Lower lobe of right lung (tissue), 2 donors: ENCODE data around the gene ZBP1. TPM values are rescaled to one million over a fixed set of nuclear protein-coding genes. Genes with fewer than 3 reads are reported as not detected.

Experiments used
- ATAC-seq, 2 donors: fragments of 200-7000 bp; cut with Tn5 transposase; one replicate each; pipeline ENCODE4 v1.9.1; 2020 to 2022; ENCODE audit warnings: mild to moderate bottlenecking in 2 of 2, moderate library complexity in 2 of 2
- DNase-seq: peaks from one replicate; pipeline ENCODE4 v3.0.0-alpha.2; 2020
- H3K27ac ChIP-seq: fragments of 200-600 bp; one replicate; pipeline ENCODE4 v1.8.0; 2022
- H3K27me3 ChIP-seq: fragments of 200-600 bp; one replicate; pipeline ENCODE4 v1.8.0; 2022; ENCODE audit warnings: low read depth
- H3K36me3 ChIP-seq: fragments of 200-600 bp; one replicate; pipeline ENCODE4 v1.8.0; 2022; ENCODE audit warnings: mild to moderate bottlenecking
- H3K4me1 ChIP-seq: fragments of 200-600 bp; one replicate; pipeline ENCODE4 v1.8.0; 2022
- H3K4me3 ChIP-seq: fragments of 200-600 bp; one replicate; pipeline ENCODE4 v1.8.0; 2022; ENCODE audit warnings: mild to moderate bottlenecking
- H3K9me3 ChIP-seq: fragments of 200-600 bp; one replicate; pipeline ENCODE4 v1.8.0; 2022
- CTCF ChIP-seq: fragments of 200-600 bp; IDR thresholded peaks from one replicate; pipeline ENCODE4 v1.8.0; 2022; ENCODE audit warnings: antibody characterized with exemption, mild to moderate bottlenecking
- intact Hi-C: fragments of 100-400 bp; cut with DNase I; formaldehyde crosslinking; loops from one replicate; pipeline ENCODE4 v1.11.0; 2022
- total RNA-seq: library from RNA; stranded (reverse); fragmentation: NEBNext Ultra II Directional; extraction: Animal tissue kit (Norgen Biotek cat#: 25700); gene quantifications from one replicate; pipeline ENCODE4 v1.2.1, GENCODE V29; 2021
- donor health status: DM: no; HTN: yes; CAD: no; lungs with severe emphysema.

ZBP1 gene
- total RNA-seq, 1 donor from 2014 or later, result 5.8 TPM

- Histone ChIP-seq H3K4me1 (no peaks in the 10 kb centered on the region), H3K27me3 (no peaks in the 10 kb centered on the region), H3K4me3 (no peak overlapping the region), H3K27ac (no peak overlapping the region), H3K9me3 (no peaks in the 10 kb centered on the region), H3K36me3 (no peaks in the 10 kb centered on the region)
- no peak for TF ChIP-seq CTCF
- ATAC-seq, result no peak
- DNase-seq, result no peak
- intact Hi-C loops, result no loop called here
Observed at GRCh38 chr20:57567471-57568079, 52.7 kb downstream of the ZBP1 start.

- Histone ChIP-seq H3K4me1 (no peaks in the 10 kb centered on the region), H3K36me3 (no peaks in the 10 kb centered on the region), H3K9me3 (no peaks in the 10 kb centered on the region), H3K4me3 (no peak overlapping the region), H3K27me3 (no peaks in the 10 kb centered on the region), H3K27ac (no peak overlapping the region)
- ATAC-seq, result no peak
- no peak for TF ChIP-seq CTCF
- no peak for DNase-seq
- intact Hi-C loops, result no loop called here
Observed at GRCh38 chr20:57566803-57567459, 53.3 kb downstream of the ZBP1 start.

- ATAC-seq (no peak), DNase-seq (no peak)
- Histone ChIP-seq H3K27ac (no peak overlapping the region), H3K4me1 (no peaks in the 10 kb centered on the region), H3K36me3 (no peaks in the 10 kb centered on the region), H3K4me3 (no peak overlapping the region), H3K9me3 (no peaks in the 10 kb centered on the region), H3K27me3 (no peaks in the 10 kb centered on the region)
- TF ChIP-seq CTCF, result no peak
- intact Hi-C loops, result no loop called here
Observed at GRCh38 chr20:57566399-57566798, 53.8 kb downstream of the ZBP1 start.

GRCh38 chr20:57564951-57565642 is 55.1 kb downstream of the ZBP1 start:
- H3K27ac ChIP-seq, result no peak overlapping the region
- intact Hi-C loops, result no loop called here
- H3K4me3 ChIP-seq, result no peak overlapping the region

More at GRCh38 chr20:57564951-57565642, 55.1 kb downstream of the ZBP1 start:
- no peak for TF ChIP-seq CTCF
- H3K4me1 ChIP-seq, result no peaks in the 10 kb centered on the region
- H3K36me3 ChIP-seq, result no peaks in the 10 kb centered on the region
- H3K9me3 ChIP-seq, result no peaks in the 10 kb centered on the region
- no peak for DNase-seq
- peaks cover 3% of the 10 kb centered on the region for H3K27me3 ChIP-seq
- no peak for ATAC-seq
